GM23248 (cell line): ENCODE data around the gene ABHD12.

Experiments used
- EZH2 ChIP-seq: fragments of 200-600 bp; sonication (generic); IDR thresholded peaks from 2 replicates; pipeline ENCODE4 v1.6.1; 2018; ENCODE audit warnings: antibody characterized with exemption, mild to moderate bottlenecking; ENCODE audit not compliant: insufficient read depth, poor library complexity, severe bottlenecking
- EZH2phosphoT487 ChIP-seq: fragments of 200-600 bp; sonication (generic); IDR thresholded peaks from 2 replicates; pipeline ENCODE4 v1.6.1; 2018; ENCODE audit warnings: antibody characterized with exemption, moderate library complexity, mild to moderate bottlenecking, low read depth; ENCODE audit not compliant: insufficient read depth

DNA sequence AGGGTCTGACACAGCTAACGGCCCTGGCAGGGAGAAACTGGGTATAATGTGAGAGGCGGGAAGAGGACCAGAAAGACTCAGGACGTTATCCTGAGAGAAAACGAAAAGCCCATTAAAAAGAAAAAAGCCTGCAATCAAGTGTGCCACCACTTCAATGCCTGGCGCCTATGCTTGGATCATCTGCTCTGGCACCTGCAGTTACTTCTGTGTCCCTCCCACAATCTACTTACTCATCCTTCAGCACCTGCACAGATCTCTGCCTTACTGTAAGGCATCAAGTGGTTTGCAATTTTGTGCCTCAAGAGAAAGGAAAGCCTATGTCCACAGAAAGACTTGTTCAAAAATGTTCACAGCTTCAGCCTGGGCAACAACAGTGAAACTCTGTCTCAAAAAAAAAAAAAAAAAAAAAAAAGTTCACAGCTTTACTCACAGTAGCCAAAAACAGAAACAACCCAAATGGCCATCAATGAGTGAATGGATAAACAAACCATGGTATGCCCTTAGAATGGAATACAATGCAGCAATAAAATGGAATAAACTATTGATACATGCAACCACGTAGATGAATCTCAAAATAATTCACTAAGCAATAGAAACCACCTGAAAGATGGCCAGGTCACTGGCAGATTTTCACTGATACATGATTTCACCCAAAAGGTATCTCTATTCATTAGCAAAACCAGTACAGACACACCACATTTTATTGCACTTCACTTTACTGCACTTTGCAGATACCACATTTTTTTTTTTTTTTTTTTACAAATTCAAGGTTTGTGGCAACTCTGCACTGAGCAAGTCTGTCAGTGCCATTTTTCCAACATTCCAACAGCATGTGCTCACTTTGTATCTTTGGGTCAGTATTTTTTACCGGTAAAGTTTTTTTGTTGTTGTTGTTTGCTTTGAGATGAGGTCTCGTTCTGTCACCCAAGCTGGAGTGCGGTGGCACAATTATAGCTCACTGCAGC, 48.6 kb downstream of the ABHD12 start:
- TF ChIP-seq EZH2phosphoT487, result no peak
- TF ChIP-seq EZH2, result no peak
